ENCODE results near the gene EPN1.
"Not testable (repeated sequence)": the region's sequence is repeated elsewhere in the genome, so short reads cannot be mapped to it uniquely, and the experiment has no call there.

EPN1 gene

GRCh38 chr19:55694656-55695491 is 19.8 kb downstream of the EPN1 start:
- DNase-seq = no peak

- no peak for DNase-seq
These were observed 20.7 kb downstream of the EPN1 start for GRCh38 chr19:55695511-55696290.

- DNase-seq = no peak
These were observed 21.5 kb downstream of the EPN1 start for GRCh38 chr19:55696301-55697068.

- no peak for DNase-seq
These were observed 22.0 kb downstream of the EPN1 start for GRCh38 chr19:55697069-55697440.

- no peak for DNase-seq
These were observed 22.7 kb downstream of the EPN1 start for GRCh38 chr19:55697698-55698097.

GRCh38 chr19:55698256-55698655 is 23.2 kb downstream of the EPN1 start:
- DNase-seq = no peak

- DNase-seq = no peak
These were observed 24.2 kb downstream of the EPN1 start for GRCh38 chr19:55699221-55699620.

- DNase-seq = no peak
These were observed 25.8 kb downstream of the EPN1 start for GRCh38 chr19:55700813-55701212.

GRCh38 chr19:55702131-55702627 is 27.2 kb downstream of the EPN1 start:
- no peak for DNase-seq

- no peak for DNase-seq
These were observed 28.8 kb downstream of the EPN1 start for GRCh38 chr19:55703790-55704215.

- DNase-seq = no peak
These were observed 29.6 kb downstream of the EPN1 start for GRCh38 chr19:55704494-55705245.

- no peak for DNase-seq
These were observed 30.9 kb downstream of the EPN1 start for GRCh38 chr19:55705972-55706371.

GRCh38 chr19:55711719-55712118 is 36.7 kb downstream of the EPN1 start:
- no peak for DNase-seq

GRCh38 chr19:55712804-55713631 is 38.0 kb downstream of the EPN1 start:
- no peak for DNase-seq

- no peak for DNase-seq
These were observed 41.5 kb downstream of the EPN1 start for GRCh38 chr19:55716531-55716930.

- DNase-seq = no peak
These were observed 42.2 kb downstream of the EPN1 start for GRCh38 chr19:55717251-55717650.

GRCh38 chr19:55717879-55718711 is 43.1 kb downstream of the EPN1 start:
- not testable (repeated sequence) for DNase-seq

GRCh38 chr19:55720214-55720746 is 45.3 kb downstream of the EPN1 start:
- DNase-seq = no peak

- DNase-seq = no peak
These were observed 45.8 kb downstream of the EPN1 start for GRCh38 chr19:55720801-55721200.

- DNase-seq = no peak
These were observed 48.5 kb downstream of the EPN1 start for GRCh38 chr19:55723491-55723890.

All from GOT3 (cell line).